Suprapubic skin (tissue), 4 donors: ENCODE results near the gene LBHD2. TPM values are rescaled to one million over a fixed set of nuclear protein-coding genes. Genes with fewer than 3 reads are reported as not detected.

Experiments
- DNase-seq, 2 donors: peaks; one replicate each; pipeline ENCODE4 v3.0.0-alpha.2; 2019; ENCODE audit warnings: low spot score in 2 of 2
- H3K27ac ChIP-seq: fragments of 200-600 bp; sonication (generic); one replicate; pipeline ENCODE4 v1.5.1; 2019
- H3K27me3 ChIP-seq: fragments of 200-600 bp; sonication (generic); one replicate; pipeline ENCODE4 v1.5.1; 2019
- H3K36me3 ChIP-seq: fragments of 200-600 bp; sonication (generic); one replicate; pipeline ENCODE4 v1.5.1; 2019
- H3K4me1 ChIP-seq: fragments of 200-600 bp; sonication (generic); one replicate; pipeline ENCODE4 v1.5.1; 2019
- H3K4me3 ChIP-seq: fragments of 200-600 bp; sonication (generic); one replicate; pipeline ENCODE4 v1.5.1; 2019; ENCODE audit warnings: mild to moderate bottlenecking
- H3K9me3 ChIP-seq: fragments of 200-600 bp; sonication (generic); one replicate; pipeline ENCODE4 v1.5.1; 2019
- CTCF ChIP-seq, 2 donors: fragments of 200-600 bp in 1 of 2; fragments of 450-650 bp in 1 of 2; sonication (generic) in 1 of 2; IDR thresholded peaks; one replicate each; pipeline ENCODE4 v1.5.1; 2016 to 2019; ENCODE audit warnings: antibody characterized with exemption in 2 of 2, mild to moderate bottlenecking in 1 of 2, moderate library complexity in 1 of 2
- EP300 ChIP-seq: sonication (generic); formaldehyde crosslinking; IDR thresholded peaks from one replicate; pipeline ENCODE4 v1.6.1; 2017; ENCODE audit warnings: antibody characterized with exemption
- POLR2A ChIP-seq, 2 donors: fragments of 450-650 bp; IDR thresholded peaks; one replicate each; pipeline ENCODE4 v1.6.1; 2017; ENCODE audit warnings: antibody characterized with exemption in 2 of 2, mild to moderate bottlenecking in 2 of 2, moderate library complexity in 2 of 2
- POLR2AphosphoS5 ChIP-seq, 3 donors: sonication (generic); formaldehyde crosslinking; IDR thresholded peaks; one replicate each; pipeline ENCODE4 v1.6.1; 2017; ENCODE audit warnings: antibody characterized with exemption in 3 of 3
- WGBS: methylation state at CpG from one replicate; pipeline ENCODE4 v1.1.5; 2018; 5-methylcytosine and 5-hydroxymethylcytosine counted together
- total RNA-seq, 4 donors: library from RNA; depleted of rRNA; stranded (reverse); fragments of >200 nt; gene quantifications; one replicate each; pipeline ENCODE4 v1.1.0, GENCODE V29; 2016

Gene LBHD2
- total RNA-seq, 4 donors from 2014 or later, result not detected

- peak overlapping the region; percentile 75 for H3K27ac ChIP-seq
- no peaks in the 10 kb centered on the region for H3K9me3 ChIP-seq
- TF ChIP-seq CTCF (IDR thresholded peaks at IDR 0.05) (no peak), EP300 (no peak), POLR2AphosphoS5 (IDR thresholded peaks at IDR 0.05) (no peak), POLR2A (IDR thresholded peaks at IDR 0.05) (no peak)
- H3K27me3 ChIP-seq, result no peaks in the 10 kb centered on the region
- H3K4me3 ChIP-seq, result peak overlapping the region; percentile 81
- H3K36me3 ChIP-seq, result no peaks in the 10 kb centered on the region
- peaks cover 42% of the 10 kb centered on the region for H3K4me1 ChIP-seq
- WGBS, result 59% methylated on average over 30 of the region's 39 CpGs
- DNase-seq, result peak in 1 of 2 donors; percentile 78
Observed at GRCh38 chr14:103058164-103059055, 25.6 kb upstream of the LBHD2 start.

GRCh38 chr14:103059556-103059955 lies 24.5 kb upstream of the LBHD2 start:
- H3K4me3 ChIP-seq, result no peak overlapping the region
- 95% methylated on average over 4 of the region's 5 CpGs for WGBS
- H3K27ac ChIP-seq, result no peak overlapping the region
- TF ChIP-seq EP300 (no peak), CTCF (IDR thresholded peaks at IDR 0.05) (no peak), POLR2A (IDR thresholded peaks at IDR 0.05) (no peak), POLR2AphosphoS5 (IDR thresholded peaks at IDR 0.05) (no peak)
- no peaks in the 10 kb centered on the region for H3K27me3 ChIP-seq
- no peak for DNase-seq
- peaks cover 40% of the 10 kb centered on the region for H3K4me1 ChIP-seq
- H3K9me3 ChIP-seq, result no peaks in the 10 kb centered on the region
- no peaks in the 10 kb centered on the region for H3K36me3 ChIP-seq

GRCh38 chr14:103061482-103061976 lies 22.5 kb upstream of the LBHD2 start:
- TF ChIP-seq POLR2A (IDR thresholded peaks at IDR 0.05) (no peak), EP300 (no peak), POLR2AphosphoS5 (IDR thresholded peaks at IDR 0.05) (no peak), CTCF (IDR thresholded peaks at IDR 0.05) (no peak)
- H3K4me1 ChIP-seq, result peaks cover 22% of the 10 kb centered on the region
- no peak for DNase-seq
- WGBS, result 69% methylated on average over 6 of the region's 6 CpGs
- H3K9me3 ChIP-seq, result no peaks in the 10 kb centered on the region
- H3K4me3 ChIP-seq, result no peak overlapping the region
- no peak overlapping the region for H3K27ac ChIP-seq
- no peaks in the 10 kb centered on the region for H3K27me3 ChIP-seq
- no peaks in the 10 kb centered on the region for H3K36me3 ChIP-seq

- WGBS, result 86% methylated on average over 4 of the region's 4 CpGs
- Histone ChIP-seq H3K4me1 (peaks cover 27% of the 10 kb centered on the region), H3K27ac (no peak overlapping the region), H3K27me3 (no peaks in the 10 kb centered on the region), H3K4me3 (no peak overlapping the region), H3K9me3 (no peaks in the 10 kb centered on the region), H3K36me3 (no peaks in the 10 kb centered on the region)
- TF ChIP-seq POLR2A (IDR thresholded peaks at IDR 0.05) (no peak), EP300 (no peak), CTCF (IDR thresholded peaks at IDR 0.05) (no peak), POLR2AphosphoS5 (IDR thresholded peaks at IDR 0.05) (no peak)
- no peak for DNase-seq
Observed at GRCh38 chr14:103064436-103064835, 19.6 kb upstream of the LBHD2 start.

GRCh38 chr14:103064978-103065377 lies 19.0 kb upstream of the LBHD2 start:
- H3K4me1 ChIP-seq, result peaks cover 22% of the 10 kb centered on the region
- no peak overlapping the region for H3K4me3 ChIP-seq
- H3K27me3 ChIP-seq, result no peaks in the 10 kb centered on the region
- TF ChIP-seq POLR2AphosphoS5 (IDR thresholded peaks at IDR 0.05), result no peak
- TF ChIP-seq CTCF (IDR thresholded peaks at IDR 0.05), result no peak
- TF ChIP-seq EP300, result no peak
- TF ChIP-seq POLR2A (IDR thresholded peaks at IDR 0.05), result no peak
- H3K9me3 ChIP-seq, result no peaks in the 10 kb centered on the region
- H3K36me3 ChIP-seq, result no peaks in the 10 kb centered on the region
- no peak for DNase-seq
- 90% methylated on average over 12 of the region's 12 CpGs for WGBS
- no peak overlapping the region for H3K27ac ChIP-seq
